HG02623 (cell line): Measurements from ENCODE around the gene ZDHHC3.
"Not testable (repeated sequence)": the region's sequence is repeated elsewhere in the genome, so short reads cannot be mapped to it uniquely, and the experiment has no call there.

ENCODE experiments used
- ATAC-seq: cut with Tn5 transposase; IDR thresholded peaks from one replicate; pipeline ENCODE4 v1.9.1; 2021; ENCODE audit warnings: moderate library complexity; ENCODE audit not compliant: unreplicated experiment

ZDHHC3 gene

DNA sequence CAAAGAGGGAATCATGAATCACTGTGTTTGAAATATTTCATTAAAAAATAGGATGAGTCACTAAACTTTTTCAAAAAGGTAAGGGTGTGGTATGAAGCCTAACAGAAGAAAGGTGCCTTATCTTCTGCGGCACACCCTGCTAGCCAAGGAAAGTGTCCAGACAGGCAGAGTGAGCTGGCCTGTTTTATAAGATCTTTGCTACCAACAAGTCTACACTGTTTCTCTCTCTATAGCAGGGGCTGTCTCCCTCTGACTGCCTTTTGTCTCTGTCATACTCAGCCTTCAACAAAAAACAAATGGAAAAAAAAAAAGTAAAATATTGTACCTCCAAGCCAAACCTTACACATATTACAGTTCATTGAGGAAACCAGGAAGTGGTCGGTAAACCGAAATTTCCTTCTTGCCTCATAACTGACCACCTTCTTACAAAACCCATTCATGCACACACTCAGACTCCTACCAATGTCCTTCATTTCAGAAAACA, 9.1 kb downstream of the ZDHHC3 start:
- ATAC-seq: no peak

DNA sequence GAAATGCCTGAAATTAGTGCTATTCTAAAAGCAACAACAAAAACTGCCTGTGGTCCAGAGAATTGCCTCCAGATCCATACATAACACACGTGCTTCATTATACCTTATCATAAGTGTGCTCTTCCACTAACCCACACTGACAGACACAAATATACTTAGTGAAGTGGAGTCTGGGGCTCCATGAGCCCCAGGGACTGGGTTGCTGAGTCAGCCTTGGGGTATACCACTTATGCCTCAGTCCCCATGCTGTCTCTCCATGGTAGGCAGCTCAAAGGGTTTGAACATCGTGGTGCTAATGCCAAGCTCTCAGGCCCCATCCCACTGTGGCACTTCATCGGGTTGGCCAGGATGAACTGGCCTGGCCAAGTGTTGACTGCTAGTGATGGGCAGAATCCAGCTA, 10.8 kb downstream of the ZDHHC3 start:
- no peak for ATAC-seq

DNA sequence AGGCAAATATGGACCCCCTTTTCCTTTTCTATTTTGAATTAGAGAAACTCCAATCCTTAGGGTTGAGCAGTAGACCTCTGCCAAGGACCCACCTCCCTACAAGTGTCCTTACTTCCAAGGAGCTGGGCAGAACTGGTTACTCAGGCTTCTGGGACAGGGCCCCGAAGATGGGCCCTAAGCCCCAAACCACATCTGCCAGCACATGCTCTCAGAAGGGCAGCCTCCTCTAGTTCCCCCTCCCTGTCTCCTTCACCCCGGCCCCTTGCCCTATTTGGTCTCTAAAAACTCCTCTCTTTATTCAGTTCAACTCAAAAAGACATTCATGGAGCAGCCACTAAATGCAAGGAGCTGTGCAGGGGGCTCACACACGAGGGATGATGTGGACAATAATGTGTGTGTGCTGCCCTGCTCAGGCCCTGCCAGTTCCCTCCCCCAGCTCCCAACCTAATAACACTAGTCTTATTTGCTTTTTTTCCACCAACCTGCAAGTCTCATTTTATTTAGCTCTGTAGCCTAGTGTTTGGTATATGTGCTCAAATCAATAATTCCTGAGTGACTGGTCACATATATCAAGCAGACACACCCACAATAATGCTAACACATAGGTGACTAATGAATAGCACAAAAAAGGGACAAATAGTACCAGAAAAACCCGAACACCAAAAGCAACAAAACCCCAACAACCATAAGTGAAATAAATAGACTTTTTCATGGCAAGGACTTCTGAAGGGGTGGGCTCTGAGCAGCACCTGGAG, 12.2 kb downstream of the ZDHHC3 start:
- ATAC-seq: no peak

DNA sequence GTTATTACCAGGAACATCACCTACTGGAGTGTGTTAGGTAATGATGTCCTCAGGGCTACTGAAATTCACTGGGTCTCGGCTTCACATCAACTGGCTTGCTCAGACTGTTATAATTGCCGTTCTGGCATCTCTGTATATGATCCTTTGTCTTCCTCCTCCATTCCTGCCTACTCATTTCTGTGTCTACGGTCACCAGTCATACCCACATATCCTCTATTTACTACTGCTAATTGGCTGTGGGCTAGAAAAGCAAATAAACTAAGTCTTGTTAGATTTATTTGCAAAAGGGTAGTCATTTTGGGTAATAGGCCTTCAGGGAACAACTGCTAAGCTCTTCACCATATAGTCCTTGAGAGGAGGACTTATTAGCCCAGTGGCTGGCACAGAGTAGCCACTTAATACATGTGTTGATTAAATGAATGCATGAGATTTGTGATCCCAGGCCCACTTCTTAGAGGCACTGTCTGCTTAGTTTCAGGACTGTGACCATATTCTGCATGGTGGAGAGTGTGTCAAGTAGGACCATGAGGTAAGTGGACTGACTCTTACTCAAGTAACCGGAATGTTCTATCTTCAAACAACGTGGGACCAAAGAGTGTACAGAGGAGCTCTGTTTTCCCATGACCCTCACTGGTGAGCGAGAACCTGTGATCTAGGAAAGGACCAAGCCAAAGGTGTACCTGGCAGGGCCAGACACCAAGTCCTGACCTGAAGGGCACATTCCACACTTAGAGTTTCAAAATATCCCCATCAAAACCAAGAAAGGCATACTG, 13.2 kb downstream of the ZDHHC3 start:
- ATAC-seq: no peak

DNA sequence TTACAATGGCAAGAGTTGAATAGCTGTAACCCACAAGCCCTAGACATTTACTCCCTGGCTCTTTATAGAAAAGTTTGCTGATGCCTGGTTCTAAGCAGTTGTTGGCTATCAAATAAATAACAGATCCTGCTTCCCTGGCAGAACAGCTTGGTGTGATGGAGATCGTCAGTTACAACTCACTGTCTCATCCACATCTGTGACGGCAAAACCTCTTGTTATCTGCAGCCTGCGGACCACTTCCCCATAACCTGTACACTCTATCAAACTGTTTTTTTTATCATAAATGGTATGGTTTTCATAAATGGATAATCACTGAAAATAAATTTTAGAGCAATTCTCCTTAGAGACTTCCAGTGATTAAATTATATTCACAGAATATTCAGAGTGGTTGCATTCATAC, 14.1 kb downstream of the ZDHHC3 start:
- ATAC-seq: no peak

DNA sequence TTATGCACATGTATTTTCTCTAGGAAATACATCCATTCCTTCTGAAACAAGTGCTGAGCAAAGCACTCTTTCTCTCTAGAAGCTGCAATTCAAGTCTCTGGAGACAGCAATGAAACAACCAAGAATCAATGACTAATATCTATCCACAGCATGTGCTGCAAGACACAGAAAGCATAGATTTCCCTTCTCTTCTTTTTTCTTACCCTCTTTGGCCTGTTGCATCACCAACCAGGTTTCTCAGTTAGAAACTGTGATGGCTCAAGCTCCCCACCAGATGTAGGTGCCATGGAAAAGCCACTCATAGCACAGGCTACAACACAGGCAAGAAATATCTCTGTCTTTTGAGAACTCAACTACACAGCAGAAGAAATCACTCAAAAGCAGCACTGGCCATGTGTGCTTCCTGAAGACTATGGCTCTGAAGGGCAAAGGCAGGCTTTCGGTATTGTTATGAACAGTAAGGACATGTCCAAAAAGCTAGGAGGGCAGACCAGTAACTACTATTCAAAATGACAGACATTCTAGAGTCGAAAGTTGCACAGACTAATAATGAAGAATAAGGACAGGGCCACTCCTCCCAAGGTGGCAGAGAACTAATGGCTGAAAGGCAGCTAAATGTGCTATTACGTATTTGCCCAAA, 15.5 kb downstream of the ZDHHC3 start:
- ATAC-seq: no peak

DNA sequence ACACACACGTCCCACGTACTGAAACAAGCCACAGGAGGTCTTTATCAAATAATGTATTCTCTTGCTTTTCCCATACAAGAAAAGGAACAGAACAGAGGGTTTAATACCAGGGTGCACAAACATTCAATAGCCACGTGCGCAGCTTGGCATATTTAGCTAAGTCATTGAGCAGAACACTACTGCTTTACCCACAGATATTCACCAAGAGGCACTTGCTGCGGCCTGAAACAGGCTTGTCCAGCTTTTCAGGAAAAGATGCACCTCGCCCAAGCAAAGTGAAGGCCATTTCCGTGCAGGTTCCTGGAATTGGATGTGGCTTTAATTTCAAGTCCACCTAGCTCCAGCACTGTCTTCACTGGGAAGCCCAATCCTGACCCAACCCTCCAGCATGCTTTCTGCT, 17.6 kb downstream of the ZDHHC3 start:
- ATAC-seq: no peak

DNA sequence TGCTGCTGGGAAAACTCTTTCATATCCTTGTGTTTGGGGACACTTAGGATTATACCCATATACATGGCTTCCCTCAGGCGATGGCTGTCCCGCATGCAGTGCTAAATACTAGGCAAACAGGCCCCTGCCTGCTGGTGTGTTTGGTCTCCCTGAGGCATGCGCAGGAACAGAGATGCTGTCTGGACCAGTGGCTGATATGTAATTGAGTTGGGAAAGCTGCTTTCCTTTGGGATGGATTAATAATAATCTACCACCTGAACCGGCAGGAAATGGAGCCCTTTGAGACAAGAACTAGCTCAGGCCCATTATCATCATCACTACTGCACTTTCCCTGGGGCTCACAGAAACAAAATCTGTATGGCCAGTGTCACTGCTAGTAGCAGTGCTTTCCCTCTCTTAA, 18.0 kb downstream of the ZDHHC3 start:
- no peak for ATAC-seq

DNA sequence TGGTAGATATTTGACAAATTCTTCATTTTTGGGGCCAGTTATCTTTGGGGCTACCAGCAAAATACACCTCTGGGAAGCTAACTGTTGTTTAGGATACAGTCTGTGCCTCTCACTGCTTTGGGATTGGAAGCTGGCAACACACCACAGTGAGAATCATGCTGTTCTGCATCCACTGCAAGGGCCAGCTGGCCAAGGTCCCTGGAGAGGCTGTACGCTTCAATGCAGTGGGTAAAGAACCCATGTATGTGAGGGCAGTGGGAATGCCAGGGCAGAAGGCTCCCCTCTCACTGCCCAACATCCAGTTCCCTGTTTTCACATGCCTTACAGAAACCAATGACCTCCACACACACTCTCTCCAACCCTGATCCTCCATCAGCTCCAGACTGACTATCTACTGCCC, 20.1 kb downstream of the ZDHHC3 start:
- ATAC-seq: no peak

DNA sequence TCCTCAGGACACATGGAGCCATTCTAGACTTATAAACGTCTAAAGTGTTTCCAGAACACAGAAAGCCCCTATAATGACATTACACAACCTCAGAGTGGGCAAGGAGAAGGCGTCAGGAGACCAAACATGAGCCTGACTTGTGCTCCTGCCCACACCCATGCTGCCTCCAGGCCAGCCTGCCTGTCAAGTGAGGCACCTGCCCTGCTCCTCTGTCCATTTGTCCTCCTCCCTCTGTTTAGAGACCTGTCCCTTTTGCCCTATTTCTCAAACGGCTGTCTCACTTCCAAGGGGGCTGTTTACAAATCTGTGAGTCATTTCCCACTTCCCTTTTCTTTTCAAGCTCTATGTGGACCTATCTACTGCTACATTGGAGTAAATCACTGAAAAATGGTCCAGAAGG, 21.0 kb downstream of the ZDHHC3 start:
- ATAC-seq: peak; percentile 55

DNA sequence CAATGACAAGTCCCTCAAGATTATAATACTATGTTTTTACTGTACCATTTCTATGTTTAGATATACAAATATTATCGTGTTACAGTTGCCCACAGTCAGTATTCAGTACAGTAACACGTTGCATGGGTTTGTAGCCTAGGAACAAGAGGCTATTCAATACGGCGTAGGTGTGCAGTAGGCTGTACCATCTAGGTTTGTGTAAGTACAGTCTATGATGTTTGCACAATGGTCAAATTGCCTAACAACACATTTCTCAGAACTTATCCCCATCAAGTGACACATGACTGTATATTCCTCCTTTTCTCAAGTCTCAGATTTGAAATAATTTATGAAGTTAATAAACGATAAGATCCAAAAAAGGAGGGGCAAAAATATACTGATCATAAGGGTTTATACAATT, 21.7 kb downstream of the ZDHHC3 start:
- no peak for ATAC-seq

DNA sequence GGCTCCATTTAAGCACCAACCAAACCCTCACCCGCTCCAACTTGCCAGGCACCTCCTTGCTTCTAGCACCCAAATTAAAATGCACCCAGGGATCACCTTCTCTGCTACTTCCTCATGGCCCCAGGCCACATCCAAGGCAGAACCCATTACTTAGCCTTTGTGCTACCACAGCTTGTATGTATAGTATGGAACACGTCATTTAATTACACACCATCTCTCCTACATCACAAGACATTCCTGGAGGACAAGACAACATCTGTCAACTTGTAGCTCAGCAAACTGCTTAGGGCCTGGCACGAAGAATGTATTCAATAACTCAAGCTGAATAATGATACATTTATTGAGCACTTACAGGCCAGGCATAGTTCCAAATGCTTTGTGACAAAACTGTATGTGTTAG, 23.3 kb downstream of the ZDHHC3 start:
- ATAC-seq: no peak

DNA sequence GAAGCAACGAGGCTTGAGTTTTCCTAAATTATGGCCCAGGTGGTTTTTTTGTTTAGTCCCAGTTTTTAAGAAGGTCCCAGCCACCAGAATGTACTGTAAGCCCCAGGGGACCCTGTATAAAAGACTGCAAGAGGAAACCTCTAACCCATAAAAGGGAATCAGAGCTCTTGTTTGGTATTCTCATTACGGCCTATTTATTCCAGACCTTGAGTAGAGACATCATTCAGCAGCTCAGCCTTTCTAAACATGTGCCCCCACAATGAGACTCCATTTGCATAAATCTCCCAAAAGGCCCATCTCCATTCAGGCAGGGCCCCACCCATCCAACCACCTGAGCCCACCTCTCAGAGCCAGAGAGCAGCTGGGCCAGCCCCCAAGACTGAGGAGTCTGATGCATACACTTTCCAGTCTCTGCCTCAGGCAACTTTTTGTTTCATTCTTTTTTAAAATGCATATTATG, 25.7 kb downstream of the ZDHHC3 start:
- ATAC-seq: no peak

DNA sequence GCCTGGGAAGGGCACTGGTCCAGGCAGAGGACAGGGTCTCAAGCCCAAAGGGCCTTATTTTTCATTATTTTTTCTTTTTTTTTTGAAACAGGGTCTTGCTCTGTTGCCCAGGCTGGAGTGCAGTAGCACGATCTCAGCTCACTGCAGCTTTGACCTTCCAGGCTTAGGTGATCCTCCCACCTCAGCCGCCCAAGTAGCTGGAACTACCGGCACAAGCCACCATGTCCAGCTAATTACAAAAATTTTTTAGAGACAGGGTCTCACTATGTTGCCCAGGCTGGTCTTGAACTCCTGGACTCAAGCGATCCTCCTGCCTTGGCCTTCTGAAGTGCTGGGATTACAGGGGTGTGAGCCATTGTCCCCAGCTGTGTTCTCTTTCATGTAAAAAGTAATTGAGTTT, 26.2 kb downstream of the ZDHHC3 start:
- not testable (repeated sequence) for ATAC-seq

DNA sequence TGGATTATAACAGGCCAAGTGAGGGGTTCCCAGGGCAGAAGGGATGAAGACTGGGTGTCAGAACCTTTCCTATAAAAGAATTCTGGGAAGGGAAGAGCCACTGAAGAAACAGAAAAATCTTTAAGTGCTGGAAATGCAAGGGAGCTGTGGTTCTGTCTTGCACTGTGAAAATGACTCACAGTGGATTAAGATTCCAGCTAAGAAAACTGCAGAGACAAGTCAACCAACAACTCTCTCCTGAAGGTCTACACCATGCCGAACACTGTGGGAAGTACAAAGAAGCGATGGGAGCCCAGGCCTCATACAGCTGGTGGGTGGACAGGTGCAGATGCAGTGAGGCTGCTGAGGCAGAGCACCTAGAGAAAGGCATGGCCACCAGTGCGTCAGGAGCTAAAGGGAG, 27.7 kb downstream of the ZDHHC3 start:
- ATAC-seq: no peak

DNA sequence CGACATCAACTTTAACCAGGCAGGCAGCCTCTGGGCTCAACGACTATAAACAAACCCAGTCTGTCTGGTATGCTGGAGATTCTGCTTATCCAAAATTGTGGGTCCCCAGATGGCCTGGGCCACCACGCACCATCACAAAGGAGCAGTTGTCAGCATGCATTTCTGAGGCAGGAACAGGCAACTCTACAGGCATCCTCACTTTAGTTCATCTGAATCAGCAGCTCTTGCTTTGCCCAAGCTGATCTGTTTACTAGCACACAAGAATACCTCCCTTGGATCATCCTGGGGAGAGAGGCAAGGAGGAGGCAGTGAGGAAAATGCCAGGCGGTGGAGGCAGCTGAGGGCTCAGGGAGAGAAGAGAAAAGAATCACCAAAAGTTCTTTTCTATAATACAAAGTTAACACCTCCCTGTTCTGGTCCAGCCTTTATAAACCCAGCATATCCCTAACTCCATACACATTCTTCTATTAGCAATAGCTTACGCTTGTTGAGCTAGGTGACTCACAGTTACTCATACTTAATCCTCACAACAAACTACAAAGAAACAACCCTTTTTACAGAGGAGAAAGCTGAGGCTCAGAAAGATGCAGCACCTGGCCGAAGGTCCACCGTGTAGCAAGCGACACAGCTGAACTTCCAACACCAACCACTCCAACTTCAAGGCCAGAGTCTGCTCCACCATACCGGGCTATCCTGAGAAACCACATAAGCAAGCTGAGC, 33.6 kb downstream of the ZDHHC3 start:
- ATAC-seq: no peak

DNA sequence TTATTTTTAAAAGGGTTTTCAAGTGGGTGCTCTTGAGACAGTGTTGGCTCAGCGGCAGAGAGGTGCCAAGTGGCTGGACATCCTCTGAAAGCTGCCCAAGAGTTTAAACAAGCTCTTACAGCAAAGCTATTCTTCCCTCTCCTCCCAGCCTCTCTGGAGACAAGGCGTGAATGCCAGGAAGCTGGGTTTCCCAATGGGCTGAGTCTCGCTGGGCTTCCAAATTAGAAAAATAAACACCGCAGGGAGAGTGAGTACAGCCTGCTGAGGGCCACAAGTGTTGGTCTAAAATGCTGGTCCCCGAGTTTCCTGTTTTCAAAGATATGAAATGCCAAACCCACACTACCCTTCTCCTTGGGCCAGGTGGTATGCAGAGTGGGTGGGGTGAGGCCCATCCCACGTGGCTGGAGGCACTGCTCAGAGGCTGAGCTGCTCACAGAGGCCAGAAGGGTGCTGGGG, 36.4 kb downstream of the ZDHHC3 start:
- no peak for ATAC-seq

DNA sequence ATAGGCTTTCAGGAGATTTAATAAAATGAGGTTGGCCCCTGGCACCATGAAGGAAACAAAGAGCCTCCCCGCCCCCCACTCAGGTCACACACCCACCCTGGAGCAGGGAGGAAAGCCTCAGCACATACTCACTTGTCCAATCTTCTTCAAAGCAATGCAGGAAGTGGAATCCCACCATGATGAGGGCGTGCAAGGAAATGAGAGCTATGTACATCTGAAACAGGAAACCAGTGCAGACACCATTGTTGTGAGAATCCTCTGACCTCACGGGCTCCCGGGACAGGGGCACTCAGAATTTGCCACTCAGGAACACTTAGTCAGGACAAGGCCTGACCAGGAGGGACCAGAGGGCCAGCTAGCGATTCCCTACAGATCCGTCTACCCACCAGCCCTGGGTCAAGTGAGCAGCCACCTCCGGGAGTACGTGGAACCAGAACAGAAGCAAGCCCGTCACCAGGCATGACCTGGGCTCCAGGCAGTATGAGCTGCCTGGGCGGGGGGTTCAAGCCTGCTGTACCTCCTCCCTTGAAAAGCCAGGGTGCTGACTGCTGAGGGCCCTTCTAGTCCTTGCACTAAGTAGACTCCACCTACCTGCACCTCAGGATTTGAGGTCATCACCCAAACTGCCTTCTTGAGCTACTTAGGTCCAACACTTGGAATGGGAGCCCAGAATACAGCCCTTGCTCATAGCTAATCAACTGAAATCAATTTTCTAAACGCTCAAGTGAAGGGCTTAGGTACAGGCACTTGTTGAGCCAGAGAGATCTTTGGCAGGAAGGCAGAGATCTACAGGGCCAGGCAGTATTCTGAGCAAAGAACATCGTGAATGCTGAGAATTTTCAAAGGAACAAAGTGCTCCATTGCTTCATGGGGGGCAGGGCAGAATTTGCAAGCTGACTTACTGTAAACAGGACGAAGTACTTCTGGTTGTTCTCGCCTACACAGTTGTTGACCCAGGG, 42.7 kb downstream of the ZDHHC3 start:
- no peak for ATAC-seq

DNA sequence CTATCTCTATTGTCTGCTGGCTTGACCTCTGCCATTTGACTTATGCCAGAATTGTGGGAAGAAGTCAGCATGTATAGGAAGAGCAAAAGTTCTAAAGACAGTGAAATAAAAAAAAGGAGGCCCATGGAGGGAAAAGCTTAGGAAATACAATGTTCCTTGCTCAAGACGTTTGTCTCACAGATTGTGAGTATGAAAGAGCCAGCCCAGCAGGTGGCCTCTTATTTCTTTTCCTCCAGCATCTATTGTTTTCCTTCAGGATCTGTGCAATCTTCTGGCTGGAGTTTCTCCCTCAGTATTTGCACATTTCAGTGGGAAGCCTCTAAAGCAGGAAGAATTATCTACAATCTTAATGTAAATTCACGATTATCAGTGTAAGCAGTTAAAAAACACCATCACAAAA, 43.7 kb downstream of the ZDHHC3 start:
- ATAC-seq: no peak

DNA sequence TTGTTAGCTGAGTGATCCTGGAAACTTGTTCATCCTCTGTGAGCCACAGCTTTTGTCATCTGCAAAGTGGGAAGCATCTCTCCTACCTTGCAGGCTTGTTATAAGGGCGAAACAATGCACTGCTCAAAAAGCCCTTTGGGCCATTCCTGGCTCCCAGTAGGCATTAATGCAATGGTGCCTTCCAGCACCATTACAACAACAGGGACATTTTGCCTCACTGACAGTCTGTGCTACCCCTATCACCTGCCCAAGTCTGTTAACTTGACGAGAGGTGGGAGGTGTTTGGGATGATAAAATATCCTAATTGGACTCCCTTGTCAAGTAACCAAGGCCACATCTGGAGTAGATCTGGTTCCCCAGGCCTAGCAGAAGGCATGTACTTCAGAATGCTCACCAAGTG, 44.2 kb downstream of the ZDHHC3 start:
- ATAC-seq: no peak
